OCI-LY7 (cell line): Measurements from ENCODE around the gene OSBPL6. TPM values are rescaled to one million over a fixed set of nuclear protein-coding genes. Genes with fewer than 3 reads are reported as not detected.

Experiments
- BruUV-seq: library from RNA; stranded (reverse); fragments of 400-500 nt; replicated peaks from 2 replicates; lab custom pipeline; 2021; lab: Mats Ljungman, UMichigan
- CTCF ChIA-PET: fragments of 300-600 bp; sonication (Branson Sonifier 250); formaldehyde crosslinking; loops from one replicate; lab custom pipeline; 2022; ENCODE audit warnings: antibody characterized with exemption; ENCODE audit not compliant: unreplicated experiment; lab: Charles Lee
- POLR2A ChIA-PET: fragments of 300-600 bp; sonication (Branson Sonifier 250); formaldehyde crosslinking; loops from one replicate; lab custom pipeline; 2022; ENCODE audit warnings: antibody characterized with exemption; lab: Charles Lee
- DNase-seq: peaks from one replicate; pipeline ENCODE4 v3.0.0-alpha.2; 2015; ENCODE audit warnings: low spot score
- H2AFZ ChIP-seq: fragments of 200-600 bp; sonication (generic), shearing (Covaris generic); 2 replicates; pipeline ENCODE4 v1.6.1; 2014; ENCODE audit warnings: mild to moderate bottlenecking, antibody characterized with exemption, low read length, moderate library complexity
- H3K27ac ChIP-seq: fragments of 200-600 bp; sonication (generic); 2 replicates; pipeline ENCODE4 v1.5.1; 2014; ENCODE audit warnings: mixed run types, low read depth, mild to moderate bottlenecking, moderate library complexity, low read length, inconsistent platforms; ENCODE audit not compliant: poor library complexity, severe bottlenecking
- H3K36me3 ChIP-seq: fragments of 200-600 bp; sonication (generic); 2 replicates; pipeline ENCODE4 v1.6.1; 2014; ENCODE audit warnings: mild to moderate bottlenecking, antibody characterized with exemption, low read length, moderate library complexity, mixed read lengths; ENCODE audit not compliant: insufficient read depth
- H3K4me1 ChIP-seq: fragments of 200-600 bp; sonication (generic); 2 replicates; pipeline ENCODE4 v1.5.1; 2014; ENCODE audit warnings: mild to moderate bottlenecking, low read length; ENCODE audit not compliant: insufficient read depth, poor library complexity, severe bottlenecking
- H3K4me2 ChIP-seq: fragments of 200-600 bp; sonication (generic); 2 replicates; pipeline ENCODE4 v1.6.1; 2014; ENCODE audit warnings: mild to moderate bottlenecking, low read length
- H3K4me3 ChIP-seq: fragments of 200-600 bp; sonication (generic); 2 replicates; pipeline ENCODE4 v1.5.1; 2014; ENCODE audit warnings: mild to moderate bottlenecking, low read depth, low read length; ENCODE audit not compliant: poor library complexity, severe bottlenecking
- H3K79me2 ChIP-seq: fragments of 200-600 bp; sonication (generic); 2 replicates; pipeline ENCODE4 v1.6.1; 2016; ENCODE audit warnings: low read depth, mild to moderate bottlenecking, low read length, moderate library complexity, mixed read lengths; ENCODE audit not compliant: insufficient read depth
- H3K9me2 ChIP-seq: fragments of 200-600 bp; sonication (generic); 2 replicates; pipeline ENCODE4 v1.6.1; 2016; ENCODE audit warnings: mild to moderate bottlenecking, low read length, mixed read lengths; ENCODE audit not compliant: insufficient read depth
- H3K9me3 ChIP-seq: fragments of 200-600 bp; sonication (generic); 2 replicates; pipeline ENCODE4 v1.6.1; 2014; ENCODE audit warnings: mild to moderate bottlenecking, mixed run types, low read length, mixed read lengths
- H4K20me1 ChIP-seq: fragments of 200-600 bp; sonication (generic); 2 replicates; pipeline ENCODE4 v1.6.1; 2014; ENCODE audit warnings: mild to moderate bottlenecking, antibody characterized with exemption, low read length, moderate library complexity, mixed read lengths; ENCODE audit not compliant: insufficient read depth
- CTCF ChIP-seq: fragments of 200-600 bp; sonication (generic); conservative IDR thresholded peaks from 2 replicates; pipeline ENCODE4 v1.5.1; 2014; ENCODE audit warnings: mild to moderate bottlenecking, antibody characterized with exemption, low read length, moderate library complexity, mixed read lengths
- EZH2phosphoT487 ChIP-seq: fragments of 200-600 bp; sonication (generic); IDR thresholded peaks from 2 replicates; pipeline ENCODE4 v1.6.1; 2018; ENCODE audit warnings: low read depth, borderline replicate concordance, mild to moderate bottlenecking, mixed run types, antibody characterized with exemption, low read length, moderate library complexity, mixed read lengths
- intact Hi-C: fragments of 100-400 bp; cut with micrococcal nuclease; formaldehyde crosslinking; loops from one replicate; pipeline ENCODE4 v1.10.0; 2022; ENCODE audit not compliant: unreplicated experiment
- total RNA-seq, 2 experiments: library from RNA; depleted of rRNA in 1 of 2; stranded (reverse); fragments of >200 nt in 1 of 2; shearing (Covaris generic) in 1 of 2; gene quantifications; 2 replicates each; pipeline ENCODE4 v1.2.3, GENCODE V29; 2014 to 2022

OSBPL6 gene
- total RNA-seq, 2 experiments from 2014 or later = not detected

GRCh38 chr2:178238154-178238521, 43.8 kb downstream of the OSBPL6 start:
- H3K4me2 ChIP-seq = no peak overlapping the region
- TF ChIP-seq EZH2phosphoT487 (no peak), CTCF (no peak)
- no peak overlapping the region for H3K4me3 ChIP-seq
- no peaks in the 10 kb centered on the region for H3K79me2 ChIP-seq
- DNase-seq = no peak
- no peak overlapping the region for H3K27ac ChIP-seq
- H3K4me1 ChIP-seq = no peaks in the 10 kb centered on the region
- H3K36me3 ChIP-seq = no peaks in the 10 kb centered on the region
- H3K9me2 ChIP-seq = no peaks in the 10 kb centered on the region
- ChIA-PET CTCF (no interaction called here), POLR2A (no interaction called here)
- no peaks in the 10 kb centered on the region for H4K20me1 ChIP-seq
- H3K9me3 ChIP-seq = no peaks in the 10 kb centered on the region
- intact Hi-C loops = no loop called here
- H2AFZ ChIP-seq = no peak overlapping the region
- no TSS peak for BruUV-seq

- H3K36me3 ChIP-seq = no peaks in the 10 kb centered on the region
- H4K20me1 ChIP-seq = no peaks in the 10 kb centered on the region
- no peak overlapping the region for H3K4me2 ChIP-seq
- no peaks in the 10 kb centered on the region for H3K9me3 ChIP-seq
- intact Hi-C loops = no loop called here
- no TSS peak for BruUV-seq
- no peak overlapping the region for H3K4me3 ChIP-seq
- H3K79me2 ChIP-seq = no peaks in the 10 kb centered on the region
- CTCF ChIA-PET = no interaction called here
- no peak for DNase-seq
- H2AFZ ChIP-seq = no peak overlapping the region
- no peak overlapping the region for H3K27ac ChIP-seq
- H3K9me2 ChIP-seq = no peaks in the 10 kb centered on the region
- no peak for TF ChIP-seq CTCF
- TF ChIP-seq EZH2phosphoT487 = no peak
- POLR2A ChIA-PET = no interaction called here
- no peaks in the 10 kb centered on the region for H3K4me1 ChIP-seq
Observed at GRCh38 chr2:178238750-178239149, 44.4 kb downstream of the OSBPL6 start.

DNA sequence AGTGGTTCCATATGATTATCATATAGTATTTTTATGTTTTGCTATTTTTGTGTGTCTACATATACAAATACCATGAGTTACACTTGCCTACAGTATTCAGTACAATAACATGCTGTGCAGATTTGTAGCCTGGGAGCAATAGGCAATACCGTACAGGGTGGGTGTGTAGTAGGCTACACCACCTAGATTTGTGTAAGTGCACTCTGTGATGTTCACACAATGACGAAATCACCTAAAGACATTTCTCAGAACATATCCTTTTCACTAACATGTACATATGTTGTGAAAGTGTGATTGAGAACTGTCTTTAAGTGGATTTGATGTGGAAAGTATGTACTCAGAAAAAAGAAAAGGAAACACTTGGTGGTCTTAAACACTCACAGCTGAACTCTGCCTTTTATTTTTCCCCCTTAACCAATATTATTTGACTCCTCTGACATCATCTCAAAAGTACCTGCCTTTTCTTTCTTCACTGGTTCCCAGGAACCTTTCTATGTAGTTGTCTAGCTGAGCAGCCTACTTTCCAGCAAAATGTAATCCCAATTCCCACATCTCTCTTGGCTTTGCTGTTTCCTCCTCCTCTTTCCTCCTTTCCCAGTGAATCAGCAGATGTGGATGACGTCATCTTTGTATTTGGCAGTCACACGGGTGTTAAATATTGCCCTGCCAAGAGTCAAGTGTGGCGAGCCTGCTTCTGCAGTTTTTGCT, 47.7 kb downstream of the OSBPL6 start:
- Histone ChIP-seq H3K4me3 (no peak overlapping the region), H3K9me2 (no peaks in the 10 kb centered on the region), H2AFZ (no peak overlapping the region), H3K79me2 (no peaks in the 10 kb centered on the region), H3K9me3 (no peaks in the 10 kb centered on the region), H3K4me2 (no peak overlapping the region), H3K36me3 (no peaks in the 10 kb centered on the region), H4K20me1 (no peaks in the 10 kb centered on the region), H3K27ac (no peak overlapping the region), H3K4me1 (no peaks in the 10 kb centered on the region)
- ChIA-PET POLR2A (no interaction called here), CTCF (no interaction called here)
- no peak for DNase-seq
- no TSS peak for BruUV-seq
- intact Hi-C loops = no loop called here
- no peak for TF ChIP-seq CTCF
- TF ChIP-seq EZH2phosphoT487 = no peak
